ENCODE data around the gene CIZ1. TPM values are rescaled to one million over a fixed set of nuclear protein-coding genes. Genes with fewer than 3 reads are reported as not detected.

CIZ1 gene
- total and polyA plus RNA-seq, 3 experiments from 2014 or later = 35.2 to 125 (median 114) TPM

GRCh38 chr9:128160603-128160987, 30.8 kb downstream of the CIZ1 start:
- peak overlapping the region; percentile 91 for H3K27ac ChIP-seq (ENCODE audit: low read depth, low read length)
- no peaks in the 10 kb centered on the region for H3K27me3 ChIP-seq (ENCODE audit: insufficient read depth, low read length, poor library complexity, severe bottlenecking)
- H3K4me1 ChIP-seq (ENCODE audit: insufficient read depth, low read length) = peaks cover 21% of the 10 kb centered on the region
- Mint-ChIP-seq H3K27ac (peak overlapping the region in 7 of 8 donors; percentile 28 to 98 (median 72)), H3K36me3 (peaks cover 0 to 27% (median 4%) of the 10 kb centered on the region in 3 donors), H3K4me1 (peaks cover 15 to 28% (median 24%) of the 10 kb centered on the region in 3 donors), H3K4me3 (peak overlapping the region; percentile 78 to 93 (median 85)), H3K27me3 (peaks cover 0 to 3% of the 10 kb centered on the region in 2 donors), H3K9me3 (no peaks in the 10 kb centered on the region)
- H3K36me3 ChIP-seq (ENCODE audit: insufficient read depth, low read length) = no peaks in the 10 kb centered on the region
- ChIA-PET CTCF (interaction anchor here (1.5 to 1.8 kb wide), 2 partner anchors 30 to 32 kb away, joined by 3 to 6 read pairs; no protein-coding TSS in a partner anchor), POLR2A (interaction anchor here (2.1 to 3.4 kb wide), 2 partner anchors 30 to 32 kb away, joined by 9 to 13 read pairs; partner anchors contain the start of gene CIZ1)
- no peaks in the 10 kb centered on the region for H3K9me3 ChIP-seq (ENCODE audit: low read length)
- H3K4me3 ChIP-seq (ENCODE audit: low read length) = peak overlapping the region; percentile 98
- peak in 3 of 5 donors; percentile 5 to 23 (median 19) for DNase-seq

GRCh38 chr9:128159784-128160602, 31.4 kb downstream of the CIZ1 start, which contains the start of gene BBLN:
Gene BBLN, plus strand, starts transcription at chr9:128160265. Its CDS starts 143 bp downstream, at chr9:128160408.
- Mint-ChIP-seq H3K4me3 (peak within 1 kb of the TSS; percentile 78 to 93 (median 85)), H3K36me3 (peaks cover 0 to 27% (median 4%) of the 10 kb centered on the region in 3 donors), H3K27me3 (peaks cover 0 to 3% of the 10 kb centered on the region in 2 donors), H3K9me3 (no peaks in the 10 kb centered on the region), H3K4me1 (peaks cover 15 to 28% (median 24%) of the 10 kb centered on the region in 3 donors), H3K27ac (peak within 1 kb of the TSS; percentile 81 to 98 (median 95))
- ChIA-PET CTCF (interaction anchor here (1.3 to 1.6 kb wide), 4 partner anchors 9 to 31 kb away, joined by 3 to 4 read pairs (median 4); no protein-coding TSS in a partner anchor), POLR2A (interaction anchor here (1.2 to 3.4 kb wide), 3 partner anchors 31 to 93 kb away, joined by 3 to 13 read pairs (median 9); partner anchors contain the start of genes CIZ1 and NAIF1)
- Histone ChIP-seq H3K36me3 (ENCODE audit: insufficient read depth, low read length) (no peaks in the 10 kb centered on the region), H3K27me3 (ENCODE audit: insufficient read depth, low read length, poor library complexity, severe bottlenecking) (no peaks in the 10 kb centered on the region), H3K27ac (ENCODE audit: low read depth, low read length) (peak within 1 kb of the TSS; percentile 91), H3K4me1 (ENCODE audit: insufficient read depth, low read length) (peaks cover 21% of the 10 kb centered on the region), H3K4me3 (ENCODE audit: low read length) (peak within 1 kb of the TSS; percentile 98), H3K9me3 (ENCODE audit: low read length) (no peaks in the 10 kb centered on the region)
- peak; percentile 86 to 94 (median 89) for DNase-seq

GRCh38 chr9:128159522-128159783, 31.9 kb downstream of the CIZ1 start:
- ChIA-PET CTCF (interaction anchor here (1.3 to 1.6 kb wide), 4 partner anchors 9 to 31 kb away, joined by 3 to 4 read pairs (median 4); no protein-coding TSS in a partner anchor), POLR2A (interaction anchor here (1.2 to 3.4 kb wide), 3 partner anchors 31 to 92 kb away, joined by 3 to 13 read pairs (median 9); partner anchors contain the start of genes CIZ1 and NAIF1)
- DNase-seq = peak; percentile 24 to 73 (median 63)
- peaks cover 0 to 23% (median 4%) of the 10 kb centered on the region in 3 donors for H3K36me3 Mint-ChIP-seq
- no peaks in the 10 kb centered on the region for H3K27me3 ChIP-seq (ENCODE audit: insufficient read depth, low read length, poor library complexity, severe bottlenecking)
- H3K4me3 Mint-ChIP-seq = peak overlapping the region; percentile 78 to 93 (median 85)
- peaks cover 0 to 3% of the 10 kb centered on the region in 2 donors for H3K27me3 Mint-ChIP-seq
- no peaks in the 10 kb centered on the region for H3K36me3 ChIP-seq (ENCODE audit: insufficient read depth, low read length)
- no peaks in the 10 kb centered on the region for H3K9me3 ChIP-seq (ENCODE audit: low read length)
- H3K9me3 Mint-ChIP-seq = no peaks in the 10 kb centered on the region
- H3K27ac Mint-ChIP-seq = peak overlapping the region; percentile 81 to 98 (median 95)
- H3K4me3 ChIP-seq (ENCODE audit: low read length) = peak overlapping the region; percentile 76
- H3K4me1 ChIP-seq (ENCODE audit: insufficient read depth, low read length) = peaks cover 21% of the 10 kb centered on the region
- peaks cover 15 to 28% (median 24%) of the 10 kb centered on the region in 3 donors for H3K4me1 Mint-ChIP-seq
- peak overlapping the region; percentile 84 for H3K27ac ChIP-seq (ENCODE audit: low read depth, low read length)

GRCh38 chr9:128155736-128156500, 35.5 kb downstream of the CIZ1 start:
- no peak overlapping the region for H3K27ac ChIP-seq (ENCODE audit: low read depth, low read length)
- H3K36me3 Mint-ChIP-seq = peaks cover 0 to under 1% (median 0%) of the 10 kb centered on the region in 3 donors
- no peak overlapping the region for H3K4me3 Mint-ChIP-seq
- peaks cover 0 to 3% of the 10 kb centered on the region in 2 donors for H3K27me3 Mint-ChIP-seq
- no peak overlapping the region for H3K4me3 ChIP-seq (ENCODE audit: low read length)
- DNase-seq = peak in 1 of 5 donors; percentile 3
- ChIA-PET POLR2A (interaction anchor here (0.5 kb wide), 1 partner anchor 748 kb away, joined by 3 read pairs; no protein-coding TSS in a partner anchor), CTCF (interaction anchor here (1.7 kb wide), 1 partner anchor 14 kb away, joined by 4 read pairs; no protein-coding TSS in a partner anchor)
- no peaks in the 10 kb centered on the region for H3K36me3 ChIP-seq (ENCODE audit: insufficient read depth, low read length)
- H3K27me3 ChIP-seq (ENCODE audit: insufficient read depth, low read length, poor library complexity, severe bottlenecking) = no peaks in the 10 kb centered on the region
- H3K9me3 ChIP-seq (ENCODE audit: low read length) = no peaks in the 10 kb centered on the region
- no peaks in the 10 kb centered on the region for H3K9me3 Mint-ChIP-seq
- peak overlapping the region in 3 of 8 donors; percentile 2 to 66 (median 11) for H3K27ac Mint-ChIP-seq
- H3K4me1 Mint-ChIP-seq = peaks cover 6 to 9% (median 7%) of the 10 kb centered on the region in 3 donors
- H3K4me1 ChIP-seq (ENCODE audit: insufficient read depth, low read length) = peaks cover 14% of the 10 kb centered on the region

GRCh38 chr9:128153947-128154695, 37.3 kb downstream of the CIZ1 start:
- ChIA-PET CTCF (interaction anchor here (1.7 kb wide), 1 partner anchor 12 kb away, joined by 4 read pairs; no protein-coding TSS in a partner anchor), POLR2A (no interaction called here)
- no peak overlapping the region for H3K4me3 ChIP-seq (ENCODE audit: low read length)
- Mint-ChIP-seq H3K27me3 (peaks cover 0 to 2% of the 10 kb centered on the region in 2 donors), H3K9me3 (no peaks in the 10 kb centered on the region), H3K4me1 (peaks cover 0 to under 1% (median under 1%) of the 10 kb centered on the region in 3 donors), H3K4me3 (no peak overlapping the region), H3K36me3 (no peaks in the 10 kb centered on the region), H3K27ac (no peak overlapping the region)
- H3K36me3 ChIP-seq (ENCODE audit: insufficient read depth, low read length) = no peaks in the 10 kb centered on the region
- peaks cover under 1% of the 10 kb centered on the region for H3K4me1 ChIP-seq (ENCODE audit: insufficient read depth, low read length)
- no peaks in the 10 kb centered on the region for H3K9me3 ChIP-seq (ENCODE audit: low read length)
- DNase-seq = no peak
- H3K27me3 ChIP-seq (ENCODE audit: insufficient read depth, low read length, poor library complexity, severe bottlenecking) = no peaks in the 10 kb centered on the region
- no peak overlapping the region for H3K27ac ChIP-seq (ENCODE audit: low read depth, low read length)

- H3K27ac ChIP-seq (ENCODE audit: low read depth, low read length) = no peak overlapping the region
- no peaks in the 10 kb centered on the region for H3K9me3 ChIP-seq (ENCODE audit: low read length)
- POLR2A ChIA-PET = no interaction called here
- Mint-ChIP-seq H3K9me3 (no peaks in the 10 kb centered on the region), H3K36me3 (no peaks in the 10 kb centered on the region), H3K4me3 (no peak overlapping the region), H3K4me1 (no peaks in the 10 kb centered on the region), H3K27ac (no peak overlapping the region), H3K27me3 (peaks cover 0 to 2% of the 10 kb centered on the region in 2 donors)
- H3K4me1 ChIP-seq (ENCODE audit: insufficient read depth, low read length) = no peaks in the 10 kb centered on the region
- no peak for DNase-seq
- H3K36me3 ChIP-seq (ENCODE audit: insufficient read depth, low read length) = no peaks in the 10 kb centered on the region
- H3K4me3 ChIP-seq (ENCODE audit: low read length) = no peak overlapping the region
- CTCF ChIA-PET = no interaction called here
- H3K27me3 ChIP-seq (ENCODE audit: insufficient read depth, low read length, poor library complexity, severe bottlenecking) = no peaks in the 10 kb centered on the region
These were observed 38.1 kb downstream of the CIZ1 start for GRCh38 chr9:128153060-128153946.
